Vagina (tissue), 2 donors: Measurements from ENCODE around the gene RASGRP3.

Source experiments
- POLR2A ChIP-seq, 2 donors: fragments of 450-650 bp; IDR thresholded peaks; one replicate each; pipeline ENCODE4 v1.6.1; 2017; ENCODE audit warnings: antibody characterized with exemption in 2 of 2, mild to moderate bottlenecking in 2 of 2, moderate library complexity in 2 of 2
- POLR2AphosphoS5 ChIP-seq, 2 donors: sonication (generic); formaldehyde crosslinking; IDR thresholded peaks; one replicate each; pipeline ENCODE4 v1.9.0; 2017; ENCODE audit warnings: antibody characterized with exemption in 2 of 2, mild to moderate bottlenecking in 2 of 2, low read depth in 1 of 2; ENCODE audit not compliant: insufficient read depth in 1 of 2
- TF ChIP-seq, protein P1 (sequence below), 3 experiments: fragments of 450-650 bp in 2 of 3; fragments of 200-600 bp in 1 of 3; sonication (generic) in 1 of 3; IDR thresholded peaks; one replicate each; pipeline ENCODE4 v1.5.1; 2017 to 2019; ENCODE audit warnings: antibody characterized with exemption in 3 of 3, mild to moderate bottlenecking in 2 of 3, moderate library complexity in 2 of 3

DNA sequence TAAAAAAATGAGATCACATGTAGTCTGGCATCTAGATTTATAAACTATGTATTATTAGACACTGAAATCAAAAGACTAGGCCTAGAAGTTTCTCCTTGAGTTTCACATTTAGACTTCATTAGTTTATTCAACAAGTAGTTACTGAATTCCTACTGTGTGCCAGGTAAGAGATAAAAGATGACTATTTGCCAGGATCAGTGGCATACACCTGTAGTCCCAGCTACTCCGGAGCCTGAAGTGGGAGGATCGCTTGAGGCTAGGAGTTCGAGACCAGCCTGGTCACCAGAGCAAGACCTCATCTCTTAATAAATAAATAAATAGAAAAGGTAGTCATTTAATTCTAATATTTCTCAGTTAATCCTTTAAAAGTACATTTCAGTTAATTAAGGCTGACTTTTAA is 120.6 kb downstream of the RASGRP3 start:
- no peak for TF ChIP-seq POLR2AphosphoS5 (IDR thresholded peaks at IDR 0.05; ENCODE audit: insufficient read depth in 1 of 2, low read depth in 1 of 2)
- TF ChIP-seq, protein P1, sequence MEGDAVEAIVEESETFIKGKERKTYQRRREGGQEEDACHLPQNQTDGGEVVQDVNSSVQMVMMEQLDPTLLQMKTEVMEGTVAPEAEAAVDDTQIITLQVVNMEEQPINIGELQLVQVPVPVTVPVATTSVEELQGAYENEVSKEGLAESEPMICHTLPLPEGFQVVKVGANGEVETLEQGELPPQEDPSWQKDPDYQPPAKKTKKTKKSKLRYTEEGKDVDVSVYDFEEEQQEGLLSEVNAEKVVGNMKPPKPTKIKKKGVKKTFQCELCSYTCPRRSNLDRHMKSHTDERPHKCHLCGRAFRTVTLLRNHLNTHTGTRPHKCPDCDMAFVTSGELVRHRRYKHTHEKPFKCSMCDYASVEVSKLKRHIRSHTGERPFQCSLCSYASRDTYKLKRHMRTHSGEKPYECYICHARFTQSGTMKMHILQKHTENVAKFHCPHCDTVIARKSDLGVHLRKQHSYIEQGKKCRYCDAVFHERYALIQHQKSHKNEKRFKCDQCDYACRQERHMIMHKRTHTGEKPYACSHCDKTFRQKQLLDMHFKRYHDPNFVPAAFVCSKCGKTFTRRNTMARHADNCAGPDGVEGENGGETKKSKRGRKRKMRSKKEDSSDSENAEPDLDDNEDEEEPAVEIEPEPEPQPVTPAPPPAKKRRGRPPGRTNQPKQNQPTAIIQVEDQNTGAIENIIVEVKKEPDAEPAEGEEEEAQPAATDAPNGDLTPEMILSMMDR (IDR thresholded peaks at IDR 0.05) = no peak
- no peak for TF ChIP-seq POLR2A (IDR thresholded peaks at IDR 0.05)
